ENCODE measurements around the gene CDC25B.
"Not testable (repeated sequence)": the region's sequence is repeated elsewhere in the genome, so short reads cannot be mapped to it uniquely, and the experiment has no call there.

CDC25B gene

GRCh38 chr20:3828798-3829197, 32.7 kb downstream of the CDC25B start:
- CTCF ChIA-PET: interaction anchor here (0.6 to 2.8 kb wide), 2 partner anchors 8 to 753 kb away, joined by 5 to 10 read pairs; partner anchors contain the start of gene AP5S1

GRCh38 chr20:3829891-3830290, 33.8 kb downstream of the CDC25B start:
- not testable (repeated sequence) for H3K9me3 ChIP-seq (ENCODE audit: control insufficient read depth, insufficient read depth, low read depth, low read length); H3K4me3 ChIP-seq (ENCODE audit: low read depth, low read length); H3K4me1 ChIP-seq (ENCODE audit: control insufficient read depth, insufficient read depth, low read length); H3K27ac ChIP-seq (ENCODE audit: extremely low read depth, low read depth, low read length)
- peaks cover 0 to 32% of the 10 kb centered on the region in 2 experiments; a peak in 2 of 3 replicates for H3K36me3 ChIP-seq (ENCODE audit: control insufficient read depth in 2 of 2, insufficient read depth in 1 of 2, low read length in 2 of 2)
- POLR2A ChIA-PET: interaction anchor here (1.2 kb wide), 1 partner anchor 9 kb away, joined by 5 read pairs; the partner anchor contains the start of gene AP5S1
- CTCF ChIA-PET: interaction anchor here (1.5 to 2.8 kb wide), 2 partner anchors 9 to 12 kb away, joined by 6 to 10 read pairs; partner anchors contain the start of gene AP5S1

More at GRCh38 chr20:3828798-3829197, 32.7 kb downstream of the CDC25B start:
- Histone ChIP-seq H3K4me1 (ENCODE audit: control insufficient read depth, insufficient read depth, low read length) (no peaks in the 10 kb centered on the region), H3K36me3 (ENCODE audit: control insufficient read depth in 2 of 2, insufficient read depth in 1 of 2, low read length in 2 of 2) (peaks cover 5 to 43% of the 10 kb centered on the region in 2 experiments; a peak in 2 of 3 replicates), H3K9me3 (ENCODE audit: control insufficient read depth, insufficient read depth, low read depth, low read length) (no peaks in the 10 kb centered on the region), H3K4me3 (ENCODE audit: low read depth, low read length) (no peak overlapping the region), H3K27ac (ENCODE audit: extremely low read depth, low read depth, low read length) (no peak overlapping the region)
- TF ChIP-seq TCF7L2 (IDR thresholded peaks at IDR 0.05; ENCODE audit: borderline replicate concordance, low read depth, low read length) (no peak), ZNF274 (IDR thresholded peaks at IDR 0.05; ENCODE audit: low read length) (no peak), ZNF274 (tag by site-specific recombination; IDR thresholded peaks at IDR 0.05; ENCODE audit: borderline replicate concordance) (no peak), ZFP37 (tag by site-specific recombination; IDR thresholded peaks at IDR 0.05) (no peak), TRIM28 (IDR thresholded peaks at IDR 0.05; ENCODE audit: borderline replicate concordance, low read length) (no peak), FEZF1 (tag by site-specific recombination; IDR thresholded peaks at IDR 0.05) (no peak), ZNF184 (tag by site-specific recombination; IDR thresholded peaks at IDR 0.05) (no peak), ZNF501 (tag by site-specific recombination; IDR thresholded peaks at IDR 0.05) (no peak), ZNF530 (tag by site-specific recombination; IDR thresholded peaks at IDR 0.05; ENCODE audit: low read depth) (no peak), GFI1B (tag by site-specific recombination; IDR thresholded peaks at IDR 0.05) (no peak)
- POLR2A ChIA-PET: interaction anchor here (1.2 kb wide), 1 partner anchor 8 kb away, joined by 5 read pairs; the partner anchor contains the start of gene AP5S1

- Histone ChIP-seq H3K27ac (ENCODE audit: extremely low read depth, low read depth, low read length) (no peak overlapping the region), H3K9me3 (ENCODE audit: control insufficient read depth, insufficient read depth, low read depth, low read length) (no peaks in the 10 kb centered on the region), H3K4me3 (ENCODE audit: low read depth, low read length) (no peak overlapping the region), H3K36me3 (ENCODE audit: control insufficient read depth in 2 of 2, insufficient read depth in 1 of 2, low read length in 2 of 2) (no peaks in the 10 kb centered on the region; a peak in 1 of 3 replicates), H3K4me1 (ENCODE audit: control insufficient read depth, insufficient read depth, low read length) (no peaks in the 10 kb centered on the region)
- TF ChIP-seq ZNF133 (tag by site-specific recombination; IDR thresholded peaks at IDR 0.05) (peak; percentile 97), SCRT1 (tag by site-specific recombination; IDR thresholded peaks at IDR 0.05; ENCODE audit: borderline replicate concordance) (no peak), ZSCAN16 (tag by site-specific recombination; IDR thresholded peaks at IDR 0.05) (no peak), ZNF626 (tag by site-specific recombination; IDR thresholded peaks at IDR 0.05) (no peak)
- TF ChIP-seq, protein P1, sequence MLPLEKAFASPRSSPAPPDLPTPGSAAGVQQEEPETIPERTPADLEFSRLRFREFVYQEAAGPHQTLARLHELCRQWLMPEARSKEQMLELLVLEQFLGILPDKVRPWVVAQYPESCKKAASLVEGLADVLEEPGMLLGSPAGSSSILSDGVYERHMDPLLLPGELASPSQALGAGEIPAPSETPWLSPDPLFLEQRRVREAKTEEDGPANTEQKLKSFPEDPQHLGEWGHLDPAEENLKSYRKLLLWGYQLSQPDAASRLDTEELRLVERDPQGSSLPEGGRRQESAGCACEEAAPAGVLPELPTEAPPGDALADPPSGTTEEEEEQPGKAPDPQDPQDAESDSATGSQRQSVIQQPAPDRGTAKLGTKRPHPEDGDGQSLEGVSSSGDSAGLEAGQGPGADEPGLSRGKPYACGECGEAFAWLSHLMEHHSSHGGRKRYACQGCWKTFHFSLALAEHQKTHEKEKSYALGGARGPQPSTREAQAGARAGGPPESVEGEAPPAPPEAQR (tag by site-specific recombination; IDR thresholded peaks at IDR 0.05): no peak
- POLR2A ChIA-PET: no interaction called here
- CTCF ChIA-PET: interaction anchor here (1.2 to 1.8 kb wide), 3 partner anchors 16 to 236 kb away, joined by 3 to 8 read pairs (median 8); partner anchors contain the start of gene AP5S1
Observed at GRCh38 chr20:3836132-3836531, 40.0 kb downstream of the CDC25B start.

GRCh38 chr20:3839328-3839727, 43.2 kb downstream of the CDC25B start:
- ChIA-PET POLR2A (interaction anchor here (0.6 to 1.2 kb wide), 2 partner anchors 44 to 253 kb away, joined by 3 to 5 read pairs; partner anchors contain the start of gene CDC25B), CTCF (interaction anchor here (0.8 to 1.4 kb wide), 2 partner anchors 15 to 19 kb away, joined by 3 to 5 read pairs; partner anchors contain the start of gene AP5S1)
- H3K4me3 ChIP-seq (ENCODE audit: low read depth, low read length): no peak overlapping the region
- H3K36me3 ChIP-seq (ENCODE audit: control insufficient read depth in 2 of 2, insufficient read depth in 1 of 2, low read length in 2 of 2): no peaks in the 10 kb centered on the region; a peak in 1 of 3 replicates
- H3K4me1 ChIP-seq (ENCODE audit: control insufficient read depth, insufficient read depth, low read length): peaks cover 3% of the 10 kb centered on the region; the same call in 1 of the 2 replicates
- no peaks in the 10 kb centered on the region for H3K9me3 ChIP-seq (ENCODE audit: control insufficient read depth, insufficient read depth, low read depth, low read length)
- no peak overlapping the region for H3K27ac ChIP-seq (ENCODE audit: extremely low read depth, low read depth, low read length)
- TF ChIP-seq ZNF394 (tag by site-specific recombination; IDR thresholded peaks at IDR 0.05; ENCODE audit: borderline replicate concordance): no peak
- no peak for TF ChIP-seq SP7 (tag by site-specific recombination; IDR thresholded peaks at IDR 0.05)
- no peak for TF ChIP-seq REST (tag by site-specific recombination; IDR thresholded peaks at IDR 0.05)
- TF ChIP-seq ZNF677 (tag by site-specific recombination; IDR thresholded peaks at IDR 0.05): no peak
- TF ChIP-seq SP3 (tag by site-specific recombination; IDR thresholded peaks at IDR 0.05): no peak
- TF ChIP-seq ZNF10 (tag by site-specific recombination; IDR thresholded peaks at IDR 0.05): no peak
- TF ChIP-seq ZNF558 (tag by site-specific recombination; IDR thresholded peaks at IDR 0.05): no peak
- no peak for TF ChIP-seq ZNF175 (tag by site-specific recombination; IDR thresholded peaks at IDR 0.05)
- no peak for TF ChIP-seq KLF10 (tag by site-specific recombination; IDR thresholded peaks at IDR 0.05)
- TF ChIP-seq YY2 (tag by site-specific recombination; IDR thresholded peaks at IDR 0.05): no peak
- no peak for TF ChIP-seq ZNF248 (tag by site-specific recombination; IDR thresholded peaks at IDR 0.05)

Data from HEK293 (cell line).